ENCODE measurements around the gene CYP8B1.
"Not testable (repeated sequence)": the region's sequence is repeated elsewhere in the genome, so short reads cannot be mapped to it uniquely, and the experiment has no call there.

The CYP8B1 gene

DNA sequence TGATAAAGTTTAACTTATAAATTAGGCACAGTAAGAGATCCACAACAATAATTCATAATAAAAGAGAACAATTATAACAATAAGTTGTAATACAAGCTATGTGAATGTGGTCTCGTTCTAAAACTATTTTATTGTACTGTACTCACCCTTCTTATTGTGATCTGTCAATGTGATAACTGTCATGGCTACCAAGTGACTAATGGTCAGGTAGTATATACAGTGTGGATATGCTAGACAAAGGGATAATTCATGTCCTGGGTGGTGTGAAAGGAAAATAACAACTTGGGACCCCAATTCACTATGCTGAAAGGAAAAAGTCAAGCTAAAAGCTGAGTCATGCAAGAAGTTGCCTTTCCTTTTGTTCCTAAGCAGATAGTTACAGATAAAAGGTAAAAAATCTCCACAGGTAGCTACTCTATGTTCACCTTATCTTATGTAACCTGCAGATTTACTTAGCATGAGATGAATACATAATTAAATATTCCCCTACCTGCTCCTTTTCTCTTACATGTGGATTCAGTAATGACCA lies 10.7 kb upstream of the CYP8B1 start:
- DNase-seq (ENCODE audit: extremely low read depth in 1 of 2, low read depth in 1 of 2): no peak

DNA sequence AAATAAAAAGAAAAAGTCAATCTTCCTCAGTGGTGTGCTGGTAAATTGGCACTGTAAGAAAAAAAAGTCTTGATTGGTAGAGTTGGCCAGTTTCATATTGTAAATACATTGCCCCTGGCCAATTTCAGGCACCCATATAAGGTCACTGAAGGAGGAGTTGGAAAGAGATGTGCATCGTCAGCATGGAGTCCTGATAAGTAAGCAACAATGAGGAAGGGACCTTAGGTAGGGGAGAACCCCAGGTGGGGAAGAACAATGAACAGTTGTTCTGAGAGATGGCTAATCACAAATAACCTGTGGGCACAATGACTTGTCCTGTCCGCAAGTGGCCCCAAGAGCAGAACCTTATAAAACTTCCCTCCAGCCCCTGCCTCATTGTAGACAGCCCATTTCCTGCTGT lies 8.6 kb upstream of the CYP8B1 start:
- DNase-seq (ENCODE audit: extremely low read depth in 1 of 2, low read depth in 1 of 2): no peak

DNA sequence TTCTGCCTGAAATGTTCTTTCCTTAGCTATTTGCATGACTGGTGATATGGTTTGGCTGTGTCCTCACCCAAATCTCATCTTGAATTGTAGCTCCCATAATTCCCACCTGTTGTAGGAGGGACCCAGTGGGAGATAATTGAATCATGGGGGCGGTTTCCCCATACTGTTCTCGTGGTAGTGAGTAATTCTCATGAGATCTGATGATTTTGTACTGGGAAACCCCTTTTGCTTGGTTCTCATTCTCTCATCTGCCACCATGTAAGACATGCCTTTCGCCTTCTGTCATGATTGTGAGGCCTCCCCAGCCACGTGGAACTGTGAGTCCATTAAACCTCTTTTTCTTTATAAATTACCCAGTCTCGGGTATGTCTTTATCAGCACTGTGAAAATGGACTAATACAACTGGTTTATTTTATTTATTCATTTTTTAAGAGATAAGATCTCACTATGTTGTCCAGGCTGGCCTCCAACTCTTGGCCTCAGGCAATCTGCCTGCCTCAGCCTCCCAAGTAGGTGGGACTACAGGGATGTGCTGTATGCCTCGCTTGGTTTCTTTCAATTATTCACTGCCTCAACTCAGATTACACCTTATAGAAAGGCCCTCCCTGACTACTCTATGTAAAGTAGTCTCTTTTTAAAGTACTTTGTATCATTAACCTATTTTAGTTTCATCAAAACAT lies 7.7 kb upstream of the CYP8B1 start:
- not testable (repeated sequence) for DNase-seq (ENCODE audit: extremely low read depth in 1 of 2, low read depth in 1 of 2)

DNA sequence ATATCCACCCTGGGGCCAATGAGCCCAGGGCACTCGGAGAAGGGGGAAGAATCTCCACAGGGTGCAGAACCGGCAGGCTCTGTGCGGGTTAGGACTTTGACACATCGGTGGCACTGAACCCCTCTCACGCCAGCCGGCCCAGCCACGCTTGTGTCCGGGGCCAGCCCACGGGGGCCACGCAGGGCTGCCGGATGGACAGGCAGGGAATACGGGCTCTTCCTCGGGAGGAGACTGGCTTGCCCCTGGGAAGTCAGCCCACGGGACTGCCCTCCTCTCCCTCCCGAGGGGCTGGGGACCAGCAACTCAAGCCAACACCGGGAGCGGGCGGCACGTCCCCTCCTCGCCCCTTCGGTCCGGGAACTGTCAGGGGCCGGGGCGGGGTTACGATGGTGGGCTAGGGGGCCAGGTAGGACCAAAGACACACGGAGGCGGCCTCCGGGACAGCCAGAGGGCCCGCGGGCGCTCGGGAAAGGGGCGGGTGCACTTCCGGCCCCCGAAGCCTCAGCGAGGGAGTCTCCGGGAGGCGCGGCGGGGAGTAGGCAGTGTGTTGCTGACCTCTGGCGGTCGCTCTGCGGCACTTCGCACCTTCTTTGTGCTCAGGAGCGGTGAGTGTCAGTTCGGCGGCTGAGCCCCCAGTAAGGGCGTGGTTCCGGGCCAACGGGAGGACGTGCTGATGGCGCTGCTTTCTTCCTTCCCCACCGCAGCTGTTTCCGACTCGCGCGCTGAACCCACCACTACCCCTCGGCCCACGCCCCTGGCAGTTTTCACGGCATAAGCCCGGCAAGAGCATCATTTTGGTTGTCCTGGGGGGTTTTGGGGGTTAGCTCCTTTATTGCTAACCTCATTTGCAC lies 5.1 kb upstream of the CYP8B1 start:
- DNase-seq (ENCODE audit: extremely low read depth in 1 of 2, low read depth in 1 of 2): peak; percentile 70 to 78

DNA sequence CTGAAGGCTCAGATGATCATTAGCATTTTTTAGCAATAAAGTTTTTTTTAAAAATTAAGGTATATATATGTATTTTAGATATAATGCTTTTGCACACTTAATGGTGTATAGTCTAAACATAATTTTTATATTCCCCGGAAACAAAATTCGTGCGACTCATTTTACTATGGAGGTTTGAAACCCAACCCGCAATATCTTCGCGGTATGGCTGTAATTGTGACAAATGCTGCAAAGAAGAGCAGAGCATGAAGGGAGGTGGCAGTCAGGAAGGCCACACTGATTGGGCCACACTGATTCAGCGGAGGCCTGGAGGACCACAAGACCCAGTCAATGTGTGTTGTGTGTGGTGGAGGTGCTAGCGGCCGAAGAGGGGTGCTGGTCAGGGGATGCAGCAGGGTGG lies 4.5 kb upstream of the CYP8B1 start:
- DNase-seq (ENCODE audit: extremely low read depth in 1 of 2, low read depth in 1 of 2): no peak

DNA sequence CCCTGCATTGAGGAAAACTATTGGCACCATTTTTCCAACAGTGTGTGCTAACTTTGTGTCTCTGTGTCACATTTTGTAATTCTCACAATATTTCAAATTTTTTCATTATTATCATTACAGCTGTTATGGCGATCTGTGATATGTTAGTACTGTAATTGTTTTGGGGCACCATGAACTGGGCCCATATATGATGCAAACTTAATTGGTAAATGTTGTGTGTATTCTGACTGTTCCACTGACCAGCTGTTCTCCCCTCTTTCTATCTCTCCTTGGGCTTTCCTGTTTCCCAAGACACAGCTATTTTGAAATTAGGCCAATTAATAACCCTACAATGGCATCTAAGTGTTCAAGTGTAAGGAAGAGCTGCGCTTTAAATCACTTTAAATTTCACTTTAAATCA lies 2.2 kb upstream of the CYP8B1 start:
- no peak for DNase-seq (ENCODE audit: extremely low read depth in 1 of 2, low read depth in 1 of 2)

DNA sequence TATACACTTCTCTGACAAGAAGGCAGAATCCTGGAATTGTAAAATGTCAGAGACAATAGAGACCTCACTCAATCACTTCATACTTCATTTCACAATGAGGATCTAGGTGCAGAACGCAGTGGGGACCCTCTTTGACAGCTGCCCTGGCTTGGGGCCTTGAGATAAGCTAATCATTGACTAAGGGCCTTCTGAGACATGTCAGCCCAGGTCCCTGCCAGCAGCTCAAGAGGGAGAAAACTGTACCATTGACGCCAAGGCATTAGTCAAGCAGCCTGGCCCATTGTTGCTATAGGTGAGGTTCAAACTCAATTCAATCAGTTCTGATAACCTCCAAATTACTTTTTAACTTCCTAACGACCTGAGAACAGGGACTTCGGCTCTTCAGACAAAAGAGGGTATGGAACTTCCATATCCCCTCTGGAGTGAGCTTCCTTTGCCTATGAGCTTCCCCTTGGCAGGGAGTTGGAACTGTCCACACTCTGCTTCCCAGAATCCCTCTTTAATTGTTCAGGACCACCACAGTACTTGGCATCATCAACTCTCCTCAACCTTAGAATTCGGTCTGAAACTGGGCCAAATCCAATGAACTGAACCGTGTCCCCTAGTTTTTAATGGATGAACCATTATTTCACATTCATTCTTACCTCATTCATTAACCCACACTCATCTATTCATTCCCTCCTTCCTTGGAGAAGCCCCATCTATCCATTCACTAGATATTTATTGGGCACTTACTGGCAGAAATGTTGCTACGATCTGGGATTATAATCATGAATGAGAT lies 1.5 kb upstream of the CYP8B1 start:
- no peak for DNase-seq (ENCODE audit: extremely low read depth in 1 of 2, low read depth in 1 of 2)

DNA sequence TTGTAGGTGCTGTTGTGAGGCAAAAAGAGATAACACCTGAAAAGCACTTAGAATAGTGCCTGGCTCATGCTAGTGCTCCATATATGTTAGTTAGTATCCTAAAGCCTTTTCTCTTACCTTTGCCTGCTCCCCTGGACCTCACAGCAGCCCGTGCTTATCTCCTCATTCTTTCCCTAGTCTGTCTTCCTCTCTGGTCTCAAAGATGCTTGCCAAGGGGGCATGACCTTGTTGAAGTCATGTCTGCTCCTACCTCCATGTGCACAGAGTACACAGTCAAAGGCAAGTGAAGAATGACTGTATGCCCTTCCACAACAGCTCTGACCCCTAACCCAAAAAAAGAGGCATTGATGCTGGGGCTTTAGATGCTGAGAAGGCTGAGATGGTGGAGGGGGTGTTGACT lies 722 bp upstream of the CYP8B1 start:
- DNase-seq (ENCODE audit: extremely low read depth in 1 of 2, low read depth in 1 of 2): no peak

DNA sequence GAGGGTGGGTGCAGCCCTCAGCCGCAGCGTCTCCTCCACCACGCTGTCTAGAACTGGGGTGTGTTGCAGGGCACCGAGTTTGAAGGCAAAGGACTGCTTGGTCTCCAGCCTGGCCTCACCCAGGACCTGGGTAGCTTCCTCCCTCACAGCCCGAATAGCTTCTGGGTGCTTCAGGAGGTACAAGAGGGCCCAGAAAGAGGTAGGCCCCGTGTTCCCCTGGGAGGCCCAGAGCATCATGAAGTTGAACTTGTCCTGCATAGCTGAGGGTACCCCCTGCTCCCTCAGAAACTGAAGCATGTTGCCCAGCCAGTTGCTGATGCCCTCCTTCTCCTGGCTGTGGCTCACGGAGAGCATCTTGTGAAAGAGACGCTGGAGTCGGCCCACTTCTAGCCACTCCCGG lies 930 bp downstream of the CYP8B1 start:
- no peak for DNase-seq (ENCODE audit: extremely low read depth in 1 of 2, low read depth in 1 of 2)

DNA sequence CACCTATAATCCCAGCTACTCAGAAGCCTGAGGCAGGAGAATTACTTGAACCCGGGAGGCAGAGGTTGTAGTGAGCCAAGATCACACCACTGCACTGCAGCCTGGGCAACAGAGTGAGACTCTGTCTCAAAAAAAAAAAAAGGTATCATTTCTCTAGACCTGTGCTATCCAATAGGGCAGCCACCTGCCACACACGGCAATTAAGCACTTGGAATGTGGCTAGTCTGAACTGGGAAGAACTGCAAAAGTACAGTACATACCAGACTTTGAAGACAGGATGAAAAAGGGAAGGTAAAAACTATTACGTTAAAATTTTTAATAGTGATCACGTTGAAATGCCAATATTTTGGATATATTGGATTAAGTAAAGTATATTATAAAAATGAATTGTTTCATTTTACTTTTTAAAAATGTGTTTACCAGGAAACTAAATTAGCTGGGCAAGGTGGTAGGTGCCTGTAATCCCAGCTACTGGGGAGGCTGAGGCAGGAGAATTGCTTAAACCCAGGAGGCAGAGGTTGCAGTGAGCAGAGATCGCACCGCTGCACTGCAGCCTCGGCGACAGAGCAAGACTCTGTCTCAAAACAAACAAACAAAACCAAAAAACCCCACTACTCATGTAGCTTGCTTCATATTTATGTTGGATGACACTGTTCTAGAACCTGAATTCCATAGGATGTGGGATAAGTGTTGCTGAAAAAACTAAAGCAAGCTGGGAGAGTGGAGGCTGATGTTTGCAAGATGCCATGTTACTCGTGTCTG lies 2.3 kb downstream of the CYP8B1 start:
- no peak for DNase-seq (ENCODE audit: extremely low read depth in 1 of 2, low read depth in 1 of 2)

DNA sequence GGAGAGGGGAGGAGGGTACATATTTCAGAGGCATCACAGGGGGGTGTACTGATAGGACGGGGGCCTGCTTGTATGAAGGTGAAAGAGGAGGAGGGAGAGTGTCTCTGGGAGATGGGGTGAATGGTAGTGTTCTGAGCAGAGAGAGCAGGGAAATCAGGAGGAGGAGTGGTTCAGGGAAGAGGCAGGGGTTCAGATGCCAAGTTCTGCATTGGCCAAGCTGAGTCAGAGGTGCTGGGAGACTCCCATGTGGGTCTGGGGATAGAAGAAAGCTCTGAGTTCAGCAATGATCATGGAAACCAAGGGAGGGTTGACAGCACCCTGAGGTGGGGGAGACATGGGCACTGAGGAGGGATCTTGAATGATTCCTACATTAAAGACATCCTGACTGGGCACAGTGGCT lies 3.0 kb downstream of the CYP8B1 start:
- DNase-seq (ENCODE audit: extremely low read depth in 1 of 2, low read depth in 1 of 2): no peak

DNA sequence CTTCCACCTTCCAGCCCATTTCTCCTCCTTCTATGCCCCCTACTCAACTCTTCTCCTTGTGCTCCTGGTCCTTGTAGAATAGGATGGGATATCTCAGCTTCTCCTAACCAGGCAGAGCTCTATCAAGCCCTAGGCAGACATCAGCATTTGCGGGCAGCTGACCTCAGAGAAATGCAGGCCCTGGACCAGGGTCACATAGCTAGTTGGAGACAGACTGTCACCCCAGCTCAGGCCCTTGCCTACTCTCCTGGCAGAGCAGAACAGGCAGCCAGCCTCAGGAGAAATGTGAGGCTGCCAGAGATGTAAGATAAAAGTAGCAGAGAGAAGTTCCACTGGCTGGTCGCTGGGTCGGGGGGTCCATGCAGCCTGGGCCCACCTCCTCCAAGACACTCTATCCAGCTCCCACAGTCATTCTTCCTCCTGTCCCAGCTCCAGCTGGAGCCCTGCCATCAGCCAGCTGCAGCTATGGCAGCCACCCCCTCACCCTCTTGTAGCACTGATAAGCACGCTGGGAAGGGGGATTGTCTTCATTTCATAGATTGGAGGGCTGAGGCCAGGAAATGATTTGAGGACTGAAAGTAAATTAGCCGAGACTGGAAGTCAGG lies 4.0 kb downstream of the CYP8B1 start:
- no peak for DNase-seq (ENCODE audit: extremely low read depth in 1 of 2, low read depth in 1 of 2)

DNA sequence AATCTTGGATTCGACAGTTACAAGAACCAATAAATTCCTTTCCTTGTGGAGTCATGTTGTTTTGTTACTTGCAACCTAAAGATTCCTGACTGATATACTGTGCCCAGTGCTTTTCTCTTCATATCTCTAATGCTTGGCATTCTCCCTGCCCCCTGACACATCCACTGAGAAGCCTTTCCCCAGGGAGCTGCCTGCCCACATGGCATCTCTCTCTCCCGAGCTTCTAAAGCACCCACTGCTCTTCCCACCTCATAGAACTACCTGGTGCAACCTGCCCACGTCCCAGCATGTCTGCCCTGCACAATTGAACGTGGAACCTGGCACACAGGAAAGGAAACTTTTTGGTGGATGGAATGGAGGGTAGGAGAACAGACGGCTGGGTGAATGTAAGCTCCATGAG lies 6.8 kb downstream of the CYP8B1 start:
- DNase-seq (ENCODE audit: extremely low read depth in 1 of 2, low read depth in 1 of 2): no peak

DNA sequence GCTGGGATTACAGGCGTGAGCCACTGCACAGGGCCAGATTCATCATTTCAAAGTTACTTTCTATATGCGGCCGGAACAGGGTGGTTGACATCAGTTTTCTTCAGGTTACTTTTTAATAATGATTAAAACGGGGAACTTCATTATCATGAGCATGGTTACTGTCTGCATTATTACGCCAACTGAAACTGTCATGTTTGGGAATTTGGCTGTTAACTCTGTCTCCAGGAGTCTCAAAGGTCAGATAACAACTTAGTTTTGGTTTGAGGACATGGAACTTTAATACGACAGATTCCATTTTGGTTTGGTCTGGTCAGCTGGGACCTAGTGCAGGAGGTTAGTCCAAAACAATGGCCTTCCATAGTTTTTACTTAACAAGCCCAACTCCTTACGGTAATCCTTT lies 8.5 kb downstream of the CYP8B1 start:
- no peak for DNase-seq (ENCODE audit: extremely low read depth in 1 of 2, low read depth in 1 of 2)

DNA sequence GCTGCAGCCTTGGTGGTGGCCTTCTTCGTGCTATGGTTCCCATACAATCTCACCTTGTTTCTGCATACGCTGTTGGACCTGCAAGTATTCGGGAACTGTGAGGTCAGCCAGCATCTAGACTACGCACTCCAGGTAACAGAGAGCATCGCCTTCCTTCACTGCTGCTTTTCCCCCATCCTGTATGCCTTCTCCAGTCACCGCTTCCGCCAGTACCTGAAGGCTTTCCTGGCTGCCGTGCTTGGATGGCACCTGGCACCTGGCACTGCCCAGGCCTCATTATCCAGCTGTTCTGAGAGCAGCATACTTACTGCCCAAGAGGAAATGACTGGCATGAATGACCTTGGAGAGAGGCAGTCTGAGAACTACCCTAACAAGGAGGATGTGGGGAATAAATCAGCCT lies 10.4 kb downstream of the CYP8B1 start:
- no peak for DNase-seq (ENCODE audit: extremely low read depth in 1 of 2, low read depth in 1 of 2)

DNA sequence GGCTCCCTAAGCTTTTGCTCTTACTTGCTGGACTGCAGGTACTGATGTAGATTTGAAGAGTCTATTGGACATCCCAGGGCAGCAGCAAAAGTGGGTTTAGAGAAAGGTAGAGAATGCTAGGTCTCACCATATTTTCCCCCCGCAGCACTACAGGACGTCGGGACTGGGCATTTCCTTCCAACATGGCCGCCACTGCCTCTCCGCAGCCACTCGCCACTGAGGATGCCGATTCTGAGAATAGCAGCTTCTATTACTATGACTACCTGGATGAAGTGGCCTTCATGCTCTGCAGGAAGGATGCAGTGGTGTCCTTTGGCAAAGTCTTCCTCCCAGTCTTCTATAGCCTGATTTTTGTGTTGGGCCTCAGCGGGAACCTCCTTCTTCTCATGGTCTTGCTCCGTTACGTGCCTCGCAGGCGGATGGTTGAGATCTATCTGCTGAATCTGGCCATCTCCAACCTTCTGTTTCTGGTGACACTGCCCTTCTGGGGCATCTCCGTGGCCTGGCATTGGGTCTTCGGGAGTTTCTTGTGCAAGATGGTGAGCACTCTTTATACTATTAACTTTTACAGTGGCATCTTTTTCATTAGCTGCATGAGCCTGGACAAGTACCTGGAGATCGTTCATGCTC lies 11.2 kb downstream of the CYP8B1 start:
- DNase-seq (ENCODE audit: extremely low read depth in 1 of 2, low read depth in 1 of 2): no peak

DNA sequence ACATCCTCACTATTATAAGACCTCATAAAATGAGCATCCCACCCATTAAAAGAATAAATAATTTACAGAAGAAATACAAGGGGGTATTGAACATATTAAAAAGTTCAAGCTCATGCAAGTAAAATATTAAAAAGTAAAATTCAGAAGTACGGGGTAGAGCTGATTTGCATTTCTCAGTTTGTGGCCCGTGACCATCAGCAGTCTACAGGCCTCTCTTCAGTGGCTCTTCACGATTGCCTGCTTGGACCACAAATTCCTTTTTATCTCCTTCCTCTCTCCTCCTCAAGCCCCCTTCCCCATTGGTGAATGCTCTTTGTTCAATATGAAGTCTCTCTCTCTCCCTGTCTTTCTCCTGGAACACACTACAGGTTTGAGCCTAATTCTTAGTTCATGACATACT lies 19.1 kb downstream of the CYP8B1 start:
- DNase-seq (ENCODE audit: extremely low read depth in 1 of 2, low read depth in 1 of 2): no peak

DNA sequence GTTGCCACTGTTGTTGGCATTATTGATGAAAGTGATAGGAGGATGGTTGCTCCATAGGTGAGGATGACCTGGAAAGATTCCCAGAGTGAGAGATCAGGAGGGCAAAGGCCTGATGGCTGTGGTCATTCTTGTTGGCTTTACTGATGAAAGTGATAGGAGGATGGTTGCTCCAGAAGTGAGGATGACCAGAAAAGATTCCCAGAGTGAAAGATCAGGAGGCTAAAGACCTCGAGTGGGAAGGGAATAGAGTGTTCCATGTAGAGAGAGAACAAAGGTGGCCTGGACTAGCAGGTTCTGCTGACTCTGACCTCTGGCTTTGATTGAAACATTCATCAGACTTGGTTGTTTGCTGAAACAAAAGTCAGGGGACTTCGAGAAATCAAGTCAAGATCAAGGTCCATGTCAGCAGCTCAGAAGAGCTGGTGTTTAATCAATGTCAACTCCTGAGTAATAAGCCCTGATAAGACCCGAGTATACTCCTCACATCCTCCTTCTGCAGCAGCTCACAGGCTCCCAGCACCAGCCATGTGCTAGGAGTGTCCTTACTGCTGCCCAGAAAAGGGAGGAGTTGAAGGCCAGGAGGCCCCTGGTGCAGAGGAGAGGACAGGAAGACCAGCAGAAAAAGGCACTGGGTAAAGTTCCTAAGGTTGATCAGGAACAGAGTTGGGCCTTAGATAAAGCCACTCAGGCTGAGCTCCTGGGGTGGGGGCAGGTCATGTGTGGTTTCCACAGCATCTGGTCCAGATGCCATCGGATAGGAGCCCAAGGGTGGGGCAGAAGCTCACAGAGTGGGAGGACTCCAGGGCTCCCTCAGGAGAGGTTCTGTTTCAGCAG lies 19.9 kb downstream of the CYP8B1 start:
- no peak for DNase-seq (ENCODE audit: extremely low read depth in 1 of 2, low read depth in 1 of 2)

DNA sequence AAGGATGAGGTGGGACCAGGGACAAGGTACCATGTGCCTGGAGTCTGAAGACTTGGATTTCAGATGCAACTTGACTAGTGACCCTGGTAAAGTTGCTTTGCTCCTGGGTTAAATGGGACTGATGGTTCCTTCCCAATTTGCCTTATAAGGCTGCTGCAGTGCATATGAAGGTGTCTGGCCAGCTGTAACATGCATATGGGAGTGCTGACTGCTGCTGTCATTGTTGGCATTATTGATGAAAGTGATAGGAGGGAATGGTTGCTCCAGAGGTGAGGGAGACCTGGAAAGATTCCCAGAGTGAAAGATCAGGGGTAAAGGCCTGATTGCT lies 20.5 kb downstream of the CYP8B1 start:
- no peak for DNase-seq (ENCODE audit: extremely low read depth in 1 of 2, low read depth in 1 of 2)

All from activated CD8-positive, alpha-beta memory T cell treated with anti-CD3 and anti-CD28 coated beads for 1 hour (primary cell).